Neural progenitor cell (in vitro differentiated cells): ENCODE results near the gene VWA3A.

Experiments used
- CTCF ChIP-seq: fragments of 200-600 bp; sonication (generic); IDR thresholded peaks from 2 replicates; pipeline ENCODE4 v1.5.1; 2017; ENCODE audit warnings: antibody characterized with exemption, mild to moderate bottlenecking
- EZH2 ChIP-seq: fragments of 200-600 bp; sonication (generic); IDR thresholded peaks from 2 replicates; pipeline ENCODE4 v1.6.1; 2017; ENCODE audit warnings: antibody characterized with exemption, mild to moderate bottlenecking, moderate library complexity

DNA sequence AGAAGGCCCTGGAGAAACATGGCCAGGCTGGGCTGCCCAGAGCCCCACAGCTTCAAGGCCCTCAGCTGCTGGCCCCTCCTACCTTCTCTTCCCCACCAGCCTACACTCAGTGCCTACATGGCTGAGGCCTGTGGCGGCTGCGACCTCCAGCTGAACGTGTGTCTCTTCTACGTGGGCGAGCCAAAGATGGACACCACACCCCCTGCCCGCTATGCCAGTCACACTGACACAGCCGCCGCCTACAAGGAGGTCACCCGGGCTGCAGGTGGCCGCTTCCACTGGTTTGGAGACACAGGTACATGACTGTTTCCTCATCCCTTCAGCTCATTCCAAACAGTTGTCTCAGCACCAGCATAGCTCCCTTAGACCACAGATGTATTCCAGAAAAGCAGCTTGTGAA is 40.5 kb downstream of the VWA3A start:
- TF ChIP-seq CTCF, result no peak
- TF ChIP-seq EZH2, result no peak
